A673 (cell line): ENCODE data around the gene PHF21B. TPM values are rescaled to one million over a fixed set of nuclear protein-coding genes. Genes with fewer than 3 reads are reported as not detected.

Source experiments
- BruUV-seq: library from RNA; stranded (reverse); fragments of 400-500 nt; replicated peaks from 2 replicates; lab custom pipeline; 2021; lab: Mats Ljungman, UMichigan
- CTCF ChIA-PET: fragments of 300-600 bp; sonication (Branson Sonifier 250); formaldehyde crosslinking; loops from one replicate; lab custom pipeline; 2022; ENCODE audit warnings: antibody characterized with exemption; lab: Charles Lee
- POLR2A ChIA-PET: fragments of 300-600 bp; sonication (Branson Sonifier 250); formaldehyde crosslinking; loops from one replicate; lab custom pipeline; 2022; ENCODE audit warnings: antibody characterized with exemption; ENCODE audit not compliant: low non-redundant PET; lab: Charles Lee
- DNase-seq: peaks from one replicate; pipeline ENCODE4 v3.0.0-alpha.2; 2015; ENCODE audit warnings: low spot score
- H3K27ac ChIP-seq: fragments of 200-600 bp; sonication (generic); 2 replicates; pipeline ENCODE4 v1.5.1; 2016; ENCODE audit warnings: mixed run types, low read depth, mild to moderate bottlenecking, mixed read lengths, antibody characterized with exemption, low read length; ENCODE audit not compliant: poor library complexity, severe bottlenecking
- H3K27me3 ChIP-seq: fragments of 200-600 bp; sonication (generic); replicated peaks from 2 replicates; pipeline ENCODE4 v1.6.1; 2017; ENCODE audit warnings: mixed run types, low read depth, mild to moderate bottlenecking, mixed read lengths, antibody characterized with exemption, low read length; ENCODE audit not compliant: insufficient read depth, poor library complexity
- H3K36me3 ChIP-seq: fragments of 200-600 bp; sonication (generic); 2 replicates; pipeline ENCODE4 v1.6.1; 2016; ENCODE audit warnings: mixed run types, mild to moderate bottlenecking, mixed read lengths, antibody characterized with exemption, low read length; ENCODE audit not compliant: insufficient read depth, poor library complexity, severe bottlenecking
- H3K4me1 ChIP-seq: fragments of 200-600 bp; sonication (generic); 2 replicates; pipeline ENCODE4 v1.6.1; 2017; ENCODE audit warnings: mixed run types, mild to moderate bottlenecking, mixed read lengths, antibody characterized with exemption, low read length; ENCODE audit not compliant: insufficient read depth, poor library complexity, severe bottlenecking
- H3K4me3 ChIP-seq: fragments of 200-600 bp; sonication (generic); 2 replicates; pipeline ENCODE4 v1.5.1; 2016; ENCODE audit warnings: low read depth, mixed run types, mild to moderate bottlenecking, mixed read lengths, low read length; ENCODE audit not compliant: poor library complexity, severe bottlenecking
- H3K9me3 ChIP-seq: fragments of 200-600 bp; sonication (generic); 2 replicates; pipeline ENCODE4 v1.6.1; 2016; ENCODE audit warnings: mixed run types, low read depth, mild to moderate bottlenecking, mixed read lengths, antibody characterized with exemption, low read length; ENCODE audit not compliant: poor library complexity, severe bottlenecking
- EZH2 ChIP-seq: fragments of 200-600 bp; sonication (generic); IDR thresholded peaks from 2 replicates; pipeline ENCODE4 v1.6.1; 2017; ENCODE audit warnings: borderline replicate concordance, low read depth, mild to moderate bottlenecking, mixed read lengths, antibody characterized with exemption, low read length; ENCODE audit not compliant: poor library complexity, severe bottlenecking
- intact Hi-C: fragments of 100-400 bp; cut with micrococcal nuclease; formaldehyde crosslinking; loops from one replicate; pipeline ENCODE4 v1.10.0; 2022; ENCODE audit not compliant: unreplicated experiment
- total RNA-seq: library from RNA; stranded (reverse); gene quantifications from 2 replicates; pipeline ENCODE4 v1.2.3, GENCODE V29; 2021
- TF ChIP-seq, protein P1 (sequence below): fragments of 300-800, 200-600 bp; sonication (generic); conservative IDR thresholded peaks from 2 replicates; pipeline ENCODE4 v1.5.1; 2017; ENCODE audit warnings: low read depth, mild to moderate bottlenecking, antibody characterized with exemption, low read length, moderate library complexity, mixed read lengths

PHF21B gene
- total RNA-seq, 1 experiment from 2014 or later: 13.2 TPM

DNA sequence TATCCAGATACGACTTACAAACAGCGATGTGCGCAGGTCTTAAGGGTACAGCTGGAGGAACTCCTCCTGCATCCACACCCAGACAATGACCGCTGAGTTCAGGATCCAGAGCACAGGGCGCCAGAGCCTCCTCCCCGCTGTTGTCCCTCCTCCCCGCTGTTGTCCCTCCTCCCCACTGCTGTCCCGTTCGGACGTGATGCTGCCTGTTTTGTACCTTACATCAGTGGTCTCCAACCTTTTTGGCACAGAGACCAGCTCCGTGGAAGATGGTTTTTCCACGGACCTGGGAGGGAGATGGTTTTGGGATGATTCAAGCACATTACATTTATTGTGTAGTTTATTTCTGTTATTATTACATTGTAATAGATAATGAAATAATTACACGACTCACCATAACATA is 62.0 kb downstream of the PHF21B start:
- ChIA-PET CTCF (no interaction called here), POLR2A (no interaction called here)
- Histone ChIP-seq H3K4me3 (no peak overlapping the region), H3K36me3 (no peaks in the 10 kb centered on the region), H3K9me3 (no peaks in the 10 kb centered on the region), H3K27me3 (no peaks in the 10 kb centered on the region), H3K4me1 (peaks cover 4% of the 10 kb centered on the region), H3K27ac (no peak overlapping the region)
- no peak for DNase-seq
- intact Hi-C loops: no loop called here
- no TSS peak for BruUV-seq
- TF ChIP-seq, protein P1, sequence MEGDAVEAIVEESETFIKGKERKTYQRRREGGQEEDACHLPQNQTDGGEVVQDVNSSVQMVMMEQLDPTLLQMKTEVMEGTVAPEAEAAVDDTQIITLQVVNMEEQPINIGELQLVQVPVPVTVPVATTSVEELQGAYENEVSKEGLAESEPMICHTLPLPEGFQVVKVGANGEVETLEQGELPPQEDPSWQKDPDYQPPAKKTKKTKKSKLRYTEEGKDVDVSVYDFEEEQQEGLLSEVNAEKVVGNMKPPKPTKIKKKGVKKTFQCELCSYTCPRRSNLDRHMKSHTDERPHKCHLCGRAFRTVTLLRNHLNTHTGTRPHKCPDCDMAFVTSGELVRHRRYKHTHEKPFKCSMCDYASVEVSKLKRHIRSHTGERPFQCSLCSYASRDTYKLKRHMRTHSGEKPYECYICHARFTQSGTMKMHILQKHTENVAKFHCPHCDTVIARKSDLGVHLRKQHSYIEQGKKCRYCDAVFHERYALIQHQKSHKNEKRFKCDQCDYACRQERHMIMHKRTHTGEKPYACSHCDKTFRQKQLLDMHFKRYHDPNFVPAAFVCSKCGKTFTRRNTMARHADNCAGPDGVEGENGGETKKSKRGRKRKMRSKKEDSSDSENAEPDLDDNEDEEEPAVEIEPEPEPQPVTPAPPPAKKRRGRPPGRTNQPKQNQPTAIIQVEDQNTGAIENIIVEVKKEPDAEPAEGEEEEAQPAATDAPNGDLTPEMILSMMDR: no peak
- TF ChIP-seq EZH2: no peak

DNA sequence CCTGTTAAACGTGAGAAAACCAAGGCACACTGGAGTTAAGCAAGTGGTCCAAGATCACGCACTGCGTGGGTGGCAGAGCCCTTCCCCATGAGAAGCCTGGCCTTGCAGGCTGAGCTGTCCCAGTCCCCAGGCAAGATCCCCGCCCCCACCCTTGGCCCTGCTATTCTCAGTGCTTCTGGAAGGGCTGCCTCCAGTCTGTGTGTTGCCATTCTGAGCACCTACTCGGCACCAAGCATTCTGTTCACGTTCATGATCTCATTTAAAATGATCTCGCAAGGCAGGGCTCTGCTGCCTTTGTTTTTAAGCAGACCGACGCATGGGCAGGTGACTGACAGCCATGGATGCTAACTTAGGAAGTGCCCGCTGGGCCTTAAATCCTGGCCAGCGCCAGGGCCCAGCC is 62.8 kb downstream of the PHF21B start:
- DNase-seq: no peak
- BruUV-seq: no TSS peak
- POLR2A ChIA-PET: no interaction called here
- TF ChIP-seq, protein P1: no peak
- no peak for TF ChIP-seq EZH2
- no peaks in the 10 kb centered on the region for H3K36me3 ChIP-seq
- intact Hi-C loops: no loop called here
- CTCF ChIA-PET: no interaction called here
- no peaks in the 10 kb centered on the region for H3K9me3 ChIP-seq
- no peak overlapping the region for H3K4me3 ChIP-seq
- no peak overlapping the region for H3K27ac ChIP-seq
- no peaks in the 10 kb centered on the region for H3K27me3 ChIP-seq
- no peaks in the 10 kb centered on the region for H3K4me1 ChIP-seq

DNA sequence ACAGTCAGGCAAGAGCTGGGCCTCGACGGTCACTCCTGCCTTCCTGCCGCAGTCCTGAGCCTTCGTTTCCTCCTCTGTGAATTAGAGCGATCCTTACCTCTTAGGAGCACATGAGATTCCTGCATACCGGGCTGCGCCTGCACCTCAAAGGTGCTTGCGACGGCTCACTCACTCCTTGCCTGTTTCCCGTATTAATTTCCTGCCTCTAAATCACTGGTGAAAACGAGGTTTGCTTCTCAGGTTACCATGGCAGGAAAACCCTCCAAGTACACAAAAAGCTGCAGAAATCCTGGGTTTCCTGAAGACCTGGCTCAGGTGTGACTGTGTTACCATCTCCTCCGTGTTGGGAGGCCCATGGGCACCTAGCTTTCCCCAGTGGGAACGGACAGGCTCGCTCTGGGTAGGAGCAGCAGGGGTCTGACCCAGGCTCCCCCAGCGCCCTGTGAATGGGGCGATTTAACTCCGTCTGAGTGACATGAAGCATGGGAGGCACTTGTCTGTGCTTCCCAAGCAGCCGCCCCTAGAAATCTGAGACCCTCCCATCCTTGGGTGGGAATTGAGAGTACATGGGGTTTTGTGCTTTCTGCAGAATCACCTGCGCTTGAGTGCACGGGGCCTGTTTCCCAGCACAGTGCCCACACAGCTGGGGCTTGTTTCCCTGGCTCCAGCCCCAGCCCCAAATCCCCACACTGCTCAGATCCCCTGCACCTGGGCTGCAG is 64.8 kb downstream of the PHF21B start:
- POLR2A ChIA-PET: no interaction called here
- no peak for DNase-seq
- CTCF ChIA-PET: no interaction called here
- Histone ChIP-seq H3K27me3 (no peaks in the 10 kb centered on the region), H3K36me3 (no peaks in the 10 kb centered on the region), H3K4me1 (peaks cover 13% of the 10 kb centered on the region), H3K27ac (no peak overlapping the region), H3K4me3 (no peak overlapping the region), H3K9me3 (no peaks in the 10 kb centered on the region)
- intact Hi-C loops: no loop called here
- TF ChIP-seq EZH2: no peak
- TF ChIP-seq, protein P1: no peak
- BruUV-seq: no TSS peak
